Endodermal cell (in vitro differentiated cells): ENCODE results near the gene SETX. TPM values are rescaled to one million over a fixed set of nuclear protein-coding genes. Genes with fewer than 3 reads are reported as not detected.

ENCODE experiments used
- DNase-seq: peaks from one replicate; pipeline ENCODE4 v3.0.0-alpha.2; 2017
- H3K27ac ChIP-seq: 2 replicates; pipeline ENCODE4 v1.5.1; 2013; ENCODE audit warnings: mild to moderate bottlenecking, low read depth, low read length, moderate library complexity
- H3K27me3 ChIP-seq: 2 replicates; pipeline ENCODE4 v1.6.1; 2013; ENCODE audit warnings: mild to moderate bottlenecking, low read length, moderate library complexity; ENCODE audit not compliant: insufficient read depth, control insufficient read depth, poor library complexity, severe bottlenecking
- H3K36me3 ChIP-seq: 2 replicates; pipeline ENCODE4 v1.7.0; 2013; ENCODE audit warnings: mild to moderate bottlenecking, low read length, moderate library complexity; ENCODE audit not compliant: control insufficient read depth, insufficient read depth
- H3K4me1 ChIP-seq: one replicate; pipeline ENCODE4 v1.7.0; 2013; ENCODE audit warnings: low read length; ENCODE audit not compliant: control insufficient read depth, insufficient read depth
- H3K4me3 ChIP-seq: 2 replicates; pipeline ENCODE4 v1.5.1; 2013; ENCODE audit warnings: mild to moderate bottlenecking, low read length, moderate library complexity
- H3K9ac ChIP-seq: 2 replicates; pipeline ENCODE4 v1.6.1; 2013; ENCODE audit warnings: mild to moderate bottlenecking, low read length, moderate library complexity; ENCODE audit not compliant: poor library complexity, severe bottlenecking; ENCODE audit errors: extremely low read depth
- H3K9me3 ChIP-seq: 2 replicates; pipeline ENCODE4 v1.6.1; 2013; ENCODE audit warnings: mild to moderate bottlenecking, low read length, moderate library complexity; ENCODE audit not compliant: control insufficient read depth
- H3K27ac Mint-ChIP-seq: 2 replicates; pipeline ENCODE4 v1.8.0; 2020; ENCODE audit warnings: mixed read lengths
- H3K27me3 Mint-ChIP-seq: 2 replicates; pipeline ENCODE4 v1.8.0; 2021; ENCODE audit warnings: mild to moderate bottlenecking, mixed read lengths; ENCODE audit not compliant: insufficient read depth
- H3K36me3 Mint-ChIP-seq: 2 replicates; pipeline ENCODE4 v1.8.0; 2020; ENCODE audit warnings: low read depth, mixed read lengths
- H3K4me1 Mint-ChIP-seq: 2 replicates; pipeline ENCODE4 v1.8.0; 2020; ENCODE audit warnings: mixed read lengths
- H3K4me3 Mint-ChIP-seq: 2 replicates; pipeline ENCODE4 v1.8.0; 2020; ENCODE audit warnings: mild to moderate bottlenecking, moderate library complexity, mixed read lengths
- H3K9me3 Mint-ChIP-seq: 2 replicates; pipeline ENCODE4 v1.8.0; 2020; ENCODE audit warnings: mild to moderate bottlenecking, mixed read lengths
- WGBS, 2 experiments: methylation state at CpG; one replicate each; pipeline versions ENCODE4 v1.1.5 to v1.1.7; 2013; ENCODE audit warnings: missing lambda C conversion rate in 2 of 2, mixed read lengths in 1 of 2; ENCODE audit not compliant: insufficient coverage in 1 of 2, insufficient read length in 1 of 2; 5-methylcytosine and 5-hydroxymethylcytosine counted together
- total RNA-seq, 2 donors: library from RNA; stranded (reverse); fragmentation: NEBNext Ultra II Directional in 1 of 2; extraction: Animal tissue kit (Norgen Biotek cat#: 25700) in 1 of 2; gene quantifications; 2 replicates in 1 of 2; 3 replicates in 1 of 2; pipeline ENCODE4 v1.2.1, GENCODE V29; 2021
- TF ChIP-seq, protein P1 (sequence below): fragments of 200-600 bp; sonication (generic); conservative IDR thresholded peaks from 2 replicates; pipeline ENCODE4 v1.5.0; 2021; ENCODE audit warnings: antibody characterized with exemption, mild to moderate bottlenecking

Gene SETX
- total RNA-seq, 2 donors from 2014 or later: 40.0 to 53.3 TPM

DNA sequence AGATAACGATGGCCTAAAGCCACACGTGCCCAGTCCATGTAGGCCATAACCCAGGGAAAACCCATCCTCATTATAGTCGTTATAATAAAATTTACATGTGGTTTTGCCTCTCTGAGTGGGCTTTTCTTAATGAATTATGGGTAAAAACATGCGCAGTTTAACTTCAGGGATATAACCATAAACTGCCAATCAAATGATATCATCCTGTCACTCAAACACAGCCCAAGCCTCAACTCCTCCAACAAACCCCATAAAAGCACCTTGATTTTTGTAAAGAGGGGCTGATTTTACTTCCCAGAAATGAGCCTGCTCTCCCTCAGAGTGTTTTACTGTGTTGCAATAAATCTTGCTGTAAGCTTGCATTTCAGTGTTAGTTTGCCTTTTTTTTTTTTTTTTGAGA lies 15.8 kb upstream of the SETX start:
- Histone ChIP-seq H3K4me3 (no peak overlapping the region), H3K4me1 (no peaks in the 10 kb centered on the region), H3K27me3 (no peaks in the 10 kb centered on the region), H3K36me3 (peaks cover 5% of the 10 kb centered on the region), H3K27ac (no peak overlapping the region), H3K9me3 (no peaks in the 10 kb centered on the region), H3K9ac (no peak overlapping the region)
- H3K4me3 Mint-ChIP-seq: no peak overlapping the region
- 92 to 94% methylated on average over 3 to 4 of the region's 4 CpGs for WGBS, 2 experiments
- no peaks in the 10 kb centered on the region for H3K9me3 Mint-ChIP-seq
- no peaks in the 10 kb centered on the region for H3K4me1 Mint-ChIP-seq
- TF ChIP-seq, protein P1, sequence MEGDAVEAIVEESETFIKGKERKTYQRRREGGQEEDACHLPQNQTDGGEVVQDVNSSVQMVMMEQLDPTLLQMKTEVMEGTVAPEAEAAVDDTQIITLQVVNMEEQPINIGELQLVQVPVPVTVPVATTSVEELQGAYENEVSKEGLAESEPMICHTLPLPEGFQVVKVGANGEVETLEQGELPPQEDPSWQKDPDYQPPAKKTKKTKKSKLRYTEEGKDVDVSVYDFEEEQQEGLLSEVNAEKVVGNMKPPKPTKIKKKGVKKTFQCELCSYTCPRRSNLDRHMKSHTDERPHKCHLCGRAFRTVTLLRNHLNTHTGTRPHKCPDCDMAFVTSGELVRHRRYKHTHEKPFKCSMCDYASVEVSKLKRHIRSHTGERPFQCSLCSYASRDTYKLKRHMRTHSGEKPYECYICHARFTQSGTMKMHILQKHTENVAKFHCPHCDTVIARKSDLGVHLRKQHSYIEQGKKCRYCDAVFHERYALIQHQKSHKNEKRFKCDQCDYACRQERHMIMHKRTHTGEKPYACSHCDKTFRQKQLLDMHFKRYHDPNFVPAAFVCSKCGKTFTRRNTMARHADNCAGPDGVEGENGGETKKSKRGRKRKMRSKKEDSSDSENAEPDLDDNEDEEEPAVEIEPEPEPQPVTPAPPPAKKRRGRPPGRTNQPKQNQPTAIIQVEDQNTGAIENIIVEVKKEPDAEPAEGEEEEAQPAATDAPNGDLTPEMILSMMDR: no peak
- H3K27me3 Mint-ChIP-seq: no peaks in the 10 kb centered on the region
- no peak overlapping the region for H3K27ac Mint-ChIP-seq
- DNase-seq: peak; percentile 1
- peaks cover 4% of the 10 kb centered on the region for H3K36me3 Mint-ChIP-seq

DNA sequence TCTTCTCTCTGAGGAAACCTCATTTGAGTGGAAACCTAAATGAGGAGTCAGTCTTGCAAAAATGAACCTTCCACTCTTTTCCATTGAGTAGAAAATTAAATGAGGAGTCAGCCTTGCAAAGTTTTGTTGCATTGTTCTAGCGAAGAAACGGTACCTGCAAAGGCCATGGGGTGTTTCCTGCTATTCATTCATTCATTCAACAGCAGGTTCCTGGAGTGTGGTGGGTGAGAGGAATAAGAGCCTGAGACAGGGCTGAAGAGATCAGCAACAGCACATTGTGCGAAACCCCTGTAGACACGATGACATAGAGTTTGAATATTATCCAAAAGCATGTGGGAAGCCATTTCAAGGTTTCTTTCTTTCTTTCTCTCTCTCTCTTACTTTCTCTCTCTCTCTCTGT lies 14.6 kb upstream of the SETX start:
- Mint-ChIP-seq H3K4me3 (no peak overlapping the region), H3K4me1 (no peaks in the 10 kb centered on the region), H3K36me3 (no peaks in the 10 kb centered on the region), H3K27me3 (no peaks in the 10 kb centered on the region), H3K9me3 (no peaks in the 10 kb centered on the region), H3K27ac (no peak overlapping the region)
- TF ChIP-seq, protein P1: no peak
- Histone ChIP-seq H3K27me3 (no peaks in the 10 kb centered on the region), H3K9me3 (no peaks in the 10 kb centered on the region), H3K36me3 (no peaks in the 10 kb centered on the region), H3K4me1 (no peaks in the 10 kb centered on the region), H3K9ac (no peak overlapping the region), H3K27ac (no peak overlapping the region), H3K4me3 (no peak overlapping the region)
- WGBS, 2 experiments: 93% methylated on average over 4 of the region's 4 CpGs; no CpG with 5 or more reads in 1 of the 2 experiments
- DNase-seq: peak; percentile 12

DNA sequence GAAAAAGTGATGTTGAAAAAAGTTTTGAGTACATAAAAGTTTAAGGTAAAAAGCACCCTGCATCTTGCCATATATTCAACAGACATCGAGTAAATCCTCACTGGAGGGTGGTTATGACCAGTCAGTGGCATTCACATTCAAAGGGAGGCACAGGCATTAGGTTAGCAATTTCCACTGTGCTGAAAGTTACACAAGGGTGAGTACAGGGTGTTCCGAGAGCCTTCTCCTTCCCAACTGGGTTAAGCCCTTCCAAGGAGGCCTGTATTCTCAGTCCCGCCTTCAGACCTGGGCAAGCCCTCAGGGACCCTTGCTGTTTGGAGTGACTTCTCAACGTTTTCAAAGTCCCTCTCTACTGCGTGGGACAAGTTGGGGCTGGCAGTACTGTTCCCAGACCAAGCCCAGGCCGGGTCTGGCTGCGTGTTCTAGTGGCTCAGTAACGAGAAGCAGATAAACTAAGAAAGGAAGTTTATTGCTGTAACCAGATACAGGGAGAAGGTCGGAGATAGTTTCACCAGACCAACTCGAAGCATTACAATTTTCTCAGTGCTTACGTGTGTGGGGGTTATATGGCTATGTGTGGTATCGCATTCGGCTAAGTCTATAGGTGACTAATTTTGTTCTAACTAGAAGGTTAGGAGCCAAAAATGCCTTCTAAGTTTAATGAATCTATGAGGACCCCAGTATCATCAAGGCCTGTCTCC lies 13.0 kb upstream of the SETX start:
- DNase-seq: peak; percentile 28
- Histone ChIP-seq H3K9me3 (no peaks in the 10 kb centered on the region), H3K27me3 (no peaks in the 10 kb centered on the region), H3K9ac (no peak overlapping the region), H3K27ac (no peak overlapping the region), H3K4me1 (no peaks in the 10 kb centered on the region), H3K36me3 (no peaks in the 10 kb centered on the region), H3K4me3 (no peak overlapping the region)
- Mint-ChIP-seq H3K27me3 (no peaks in the 10 kb centered on the region), H3K9me3 (no peaks in the 10 kb centered on the region), H3K36me3 (no peaks in the 10 kb centered on the region), H3K27ac (peak overlapping the region; percentile 10), H3K4me1 (no peaks in the 10 kb centered on the region), H3K4me3 (no peak overlapping the region)
- TF ChIP-seq, protein P1: no peak
- 86% methylated on average over 13 of the region's 13 CpGs for WGBS, 2 experiments
